ENCODE data around the gene TMEM72.

The TMEM72 gene

DNA sequence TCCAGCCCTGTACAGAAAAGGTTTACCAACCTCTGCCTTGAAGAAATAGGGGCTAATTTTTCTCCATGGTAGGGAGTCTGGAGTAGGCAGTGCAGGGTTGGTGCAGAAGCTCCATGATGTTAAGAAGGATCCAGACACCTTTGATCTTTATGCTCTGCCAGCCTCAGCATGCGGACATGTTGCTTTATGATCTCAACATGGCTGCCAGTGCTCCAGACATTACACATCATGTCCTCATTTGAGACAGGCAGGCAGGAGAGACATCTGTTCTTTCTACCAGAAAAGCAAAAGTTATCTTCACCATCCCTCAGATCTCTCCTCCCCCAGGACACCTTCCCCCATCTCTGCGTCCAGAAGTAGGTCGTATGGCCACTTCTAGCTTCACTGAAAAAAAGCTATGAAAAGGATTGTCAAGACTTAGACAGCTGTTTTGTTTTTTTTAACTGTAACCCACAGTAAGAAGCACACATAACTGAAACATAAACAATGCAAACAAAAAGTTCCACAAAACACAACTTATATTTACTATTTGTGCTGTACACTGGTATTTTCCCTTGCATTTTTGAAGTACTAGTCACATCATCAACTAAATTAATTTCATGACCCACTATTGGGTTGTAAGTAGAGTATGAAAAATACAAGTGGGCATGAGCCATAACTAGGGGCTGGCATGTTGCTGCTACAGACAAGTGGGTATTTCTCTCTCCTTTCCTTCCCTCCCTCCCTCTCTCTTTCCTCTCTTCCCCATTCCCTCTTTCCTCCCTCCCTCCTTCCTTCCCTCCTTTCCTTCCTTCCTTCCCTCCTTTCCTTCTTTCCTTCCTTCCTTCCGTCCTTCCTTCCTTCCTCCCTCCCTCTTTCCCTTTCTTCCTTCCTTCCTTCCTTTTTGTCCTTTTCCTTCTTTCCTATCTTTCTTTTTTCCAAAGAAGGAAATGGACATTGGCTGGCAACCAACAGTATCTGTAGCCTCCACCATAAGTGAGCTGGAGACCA lies 45.9 kb downstream of the TMEM72 start:
- DNase-seq: no peak

- peak in 1 of 2 donors; percentile 49 for DNase-seq
These were observed 47.2 kb downstream of the TMEM72 start for GRCh38 chr10:44958196-44958897.

- no peak for DNase-seq
These were observed 47.7 kb downstream of the TMEM72 start for GRCh38 chr10:44958898-44959246.

DNA sequence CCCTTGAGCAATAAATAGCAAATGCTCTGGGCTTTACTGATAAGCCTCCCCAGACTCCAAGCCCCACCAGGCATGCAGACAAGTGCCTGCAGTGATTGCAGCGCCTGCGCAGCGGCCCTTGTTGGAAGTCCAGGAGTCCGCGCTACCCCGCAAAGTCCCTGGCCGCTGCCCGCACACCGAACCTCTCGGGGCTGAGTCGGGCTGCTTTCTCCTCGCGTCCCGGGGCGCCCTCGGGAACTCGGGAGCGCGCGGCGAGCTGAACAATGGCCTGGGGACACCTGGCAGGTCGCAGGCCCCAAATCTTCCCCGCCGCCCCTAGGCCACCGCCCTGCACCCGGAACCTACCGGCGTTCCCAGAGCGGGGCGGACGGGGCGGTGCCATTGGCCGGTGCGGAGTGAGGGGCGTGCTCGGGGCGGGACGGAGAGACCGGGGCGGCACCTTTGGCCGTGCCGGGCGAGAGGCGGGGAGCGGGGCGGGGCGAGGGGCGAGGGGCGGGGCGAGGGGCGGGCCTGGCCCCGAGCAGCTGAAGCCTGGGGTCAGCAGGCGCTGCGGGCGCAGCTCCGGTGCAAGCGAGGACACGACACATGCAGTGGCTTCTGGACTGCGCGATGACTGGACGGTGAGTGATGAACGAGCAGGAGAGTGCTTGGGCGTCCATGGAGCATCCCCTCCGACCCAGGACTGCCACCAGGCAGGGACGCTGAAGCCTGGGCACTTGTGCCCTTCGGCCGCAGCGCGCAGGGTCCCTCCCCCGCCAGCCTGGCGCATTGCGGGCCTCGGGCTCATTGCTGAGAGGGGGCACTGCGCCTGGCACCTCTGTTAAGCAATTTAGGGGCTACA lies 48.3 kb downstream of the TMEM72 start, which contains the start of gene RASSF4:
Gene RASSF4, plus strand, starts transcription at position 556 of the 841 bp plus-strand sequence. CDS start 10,401 bp downstream, outside the sequence.
- DNase-seq: peak; percentile 91 to 93

DNA sequence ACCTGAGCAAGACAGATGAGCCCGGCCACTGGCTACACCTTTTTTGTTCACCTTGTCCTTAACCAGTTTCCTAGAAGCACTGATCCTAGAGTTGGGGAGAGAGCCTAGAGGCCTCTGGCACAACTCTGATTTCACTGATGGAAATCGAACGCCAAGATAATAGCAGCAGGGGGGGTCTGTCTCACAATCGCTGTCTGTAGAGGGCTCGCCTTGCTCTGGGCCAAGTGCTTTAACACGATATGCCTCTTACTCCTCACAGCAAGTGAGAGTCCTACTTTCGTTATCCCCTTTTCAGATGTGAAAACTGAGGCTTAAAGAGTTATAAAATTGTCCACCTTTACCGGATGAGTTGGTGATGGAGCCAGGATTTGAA lies 48.9 kb downstream of the TMEM72 start:
- DNase-seq: no peak

GRCh38 chr10:44960482-44961229 lies 49.5 kb downstream of the TMEM72 start:
- DNase-seq: no peak

DNA sequence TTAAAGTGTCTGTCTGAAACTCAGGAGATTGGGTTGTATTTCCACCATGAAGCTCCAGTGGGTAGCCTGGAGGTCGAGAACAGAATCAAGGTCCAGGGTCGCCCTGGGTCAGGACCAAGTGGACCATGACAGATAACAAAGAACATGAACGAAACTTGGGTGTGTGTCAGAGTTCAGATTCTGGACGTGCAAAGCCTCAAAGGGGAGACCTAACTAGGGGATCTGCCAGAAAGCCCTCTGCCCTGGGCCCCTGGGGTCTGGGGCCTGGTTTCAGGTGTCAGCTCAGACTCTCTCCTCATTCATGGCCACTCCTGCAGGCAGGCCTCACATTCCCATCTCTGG lies 50.1 kb downstream of the TMEM72 start:
- no peak for DNase-seq

DNA sequence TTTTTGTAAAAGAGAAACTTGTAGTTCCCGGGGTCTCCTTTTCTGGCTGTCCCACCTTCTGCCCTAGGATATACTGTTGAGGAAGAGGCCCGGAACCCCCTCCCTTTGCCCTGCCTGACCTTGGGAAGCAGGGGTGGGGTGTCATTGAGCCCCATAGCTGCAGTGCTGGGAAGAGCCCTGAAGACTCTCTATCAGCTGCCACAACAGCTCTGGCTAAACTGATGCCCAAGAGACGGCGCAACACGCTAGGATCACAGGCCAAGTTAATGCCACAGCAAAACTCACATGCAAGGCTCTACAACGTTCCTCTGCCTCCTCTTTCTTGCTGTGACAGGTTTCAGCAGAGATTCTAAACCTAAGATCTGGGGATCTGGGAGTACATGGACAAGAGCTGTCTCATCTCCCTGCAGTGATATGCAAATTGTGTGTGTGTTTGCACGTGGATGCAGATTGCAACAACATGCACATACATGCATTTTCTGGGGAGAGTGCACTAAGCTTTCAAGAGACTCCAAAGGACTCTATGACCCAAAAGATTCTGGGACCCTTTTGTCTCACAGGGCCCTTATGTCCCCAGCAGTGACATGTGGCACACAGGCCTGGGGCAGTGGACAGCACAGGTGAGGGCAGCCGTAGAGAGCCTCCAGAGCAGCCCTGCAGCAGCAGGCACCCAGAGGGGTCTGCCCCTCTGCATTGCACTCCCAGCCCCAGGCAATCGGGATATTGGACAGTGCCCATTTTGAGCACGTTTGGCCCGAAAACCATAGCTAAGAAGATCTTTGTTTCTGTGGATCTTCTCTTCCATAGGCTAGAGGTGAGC lies 51.0 kb downstream of the TMEM72 start:
- no peak for DNase-seq

DNA sequence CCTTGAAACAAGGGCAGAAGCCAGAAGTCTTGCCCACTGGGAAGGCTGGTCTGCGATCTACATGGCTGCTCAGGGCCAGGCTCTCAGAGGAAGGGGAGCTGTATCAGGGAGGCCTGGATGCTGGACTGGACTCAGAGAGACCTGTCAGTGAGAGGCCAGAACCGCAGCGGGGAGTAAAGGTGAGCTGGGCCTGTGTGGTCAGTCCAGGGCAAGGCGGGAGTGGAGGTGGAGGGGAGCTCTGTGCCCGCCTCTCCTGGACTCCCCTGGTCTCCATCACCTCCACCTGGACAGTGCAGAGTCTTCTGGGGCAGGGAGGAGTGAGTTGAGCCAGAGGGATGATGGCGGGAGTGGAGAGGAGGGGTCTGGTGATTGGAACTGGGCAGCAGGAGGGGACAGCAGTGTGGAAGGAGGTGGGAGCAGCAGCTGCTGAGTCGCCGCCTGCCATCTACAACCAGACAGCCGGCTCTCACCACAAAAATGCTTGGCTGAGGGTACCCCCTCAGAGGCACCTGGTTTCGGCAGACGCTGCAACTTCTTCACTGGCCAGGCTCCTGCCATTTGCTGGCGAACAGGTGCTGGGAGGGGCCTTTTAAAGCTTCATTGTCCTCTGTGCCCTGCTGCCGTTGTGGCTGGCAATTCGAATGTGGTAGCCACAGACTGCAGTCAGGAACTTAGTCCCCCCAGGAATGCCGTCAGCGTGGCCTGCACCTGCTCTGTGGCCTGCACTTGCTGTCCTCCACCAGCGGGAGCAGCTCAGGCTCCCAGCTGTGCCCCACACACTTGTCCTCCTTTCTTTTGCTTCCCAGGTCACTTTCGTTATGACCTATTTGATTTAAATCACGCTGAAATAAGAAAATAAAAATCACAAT lies 52.0 kb downstream of the TMEM72 start:
- no peak for DNase-seq

- DNase-seq: no peak
These were observed 52.9 kb downstream of the TMEM72 start for GRCh38 chr10:44963772-44964633.

- DNase-seq: no peak
These were observed 54.0 kb downstream of the TMEM72 start for GRCh38 chr10:44965104-44965503.

- no peak for DNase-seq
These were observed 54.5 kb downstream of the TMEM72 start for GRCh38 chr10:44965651-44966097.

DNA sequence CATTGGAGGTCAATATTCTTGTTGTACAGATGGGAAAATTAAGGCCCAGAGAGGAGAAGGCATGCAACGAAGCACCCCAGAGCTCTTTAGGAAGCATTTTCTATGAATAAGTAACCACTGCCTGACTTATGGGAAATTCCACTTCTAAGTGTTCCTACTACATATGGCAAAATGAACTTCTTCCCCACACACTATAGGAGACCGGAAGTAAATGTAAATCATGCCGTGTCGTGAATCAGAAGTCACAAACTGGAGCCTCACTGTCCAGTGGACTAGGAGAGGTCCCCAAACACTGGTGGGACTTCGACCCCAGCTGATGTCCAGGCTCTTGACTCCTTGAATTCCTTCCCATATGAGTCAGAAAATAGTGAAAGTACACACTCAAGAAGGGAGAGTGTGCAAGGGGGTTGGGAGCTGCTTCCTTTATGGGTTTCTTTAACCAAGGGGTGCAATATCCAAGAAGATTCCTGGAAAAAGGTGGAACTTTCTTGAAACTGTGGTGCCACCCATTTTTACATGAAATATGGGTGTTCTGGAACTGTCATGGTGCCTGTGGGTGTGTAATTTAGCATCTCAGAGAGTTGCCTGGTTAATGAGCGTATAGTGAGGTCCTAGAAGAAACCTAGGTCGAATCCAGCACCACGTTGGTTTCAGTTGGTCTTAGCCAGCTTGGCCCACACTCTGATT lies 55.1 kb downstream of the TMEM72 start:
- DNase-seq: no peak

GRCh38 chr10:44966816-44967509 lies 55.8 kb downstream of the TMEM72 start:
- DNase-seq: no peak

DNA sequence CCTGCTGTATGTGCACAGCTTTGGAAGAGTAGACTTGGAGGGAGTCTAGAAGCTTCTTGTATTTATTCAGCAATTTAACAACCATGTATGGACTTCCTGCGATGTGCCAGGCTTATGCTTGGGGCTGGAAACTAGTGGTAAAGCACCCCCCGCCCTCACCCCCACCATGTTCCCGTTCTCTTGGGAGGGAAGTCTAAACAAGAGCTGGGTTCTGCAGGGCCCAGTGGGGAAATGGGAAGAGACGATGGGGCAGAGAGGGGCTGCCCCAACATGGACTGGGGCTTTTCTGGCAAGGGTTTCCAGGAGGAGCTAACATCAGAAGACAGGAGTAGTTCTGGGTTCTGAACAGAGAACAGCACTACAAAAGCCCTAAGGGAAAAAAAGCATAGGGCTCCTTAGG lies 56.5 kb downstream of the TMEM72 start:
- no peak for DNase-seq

DNA sequence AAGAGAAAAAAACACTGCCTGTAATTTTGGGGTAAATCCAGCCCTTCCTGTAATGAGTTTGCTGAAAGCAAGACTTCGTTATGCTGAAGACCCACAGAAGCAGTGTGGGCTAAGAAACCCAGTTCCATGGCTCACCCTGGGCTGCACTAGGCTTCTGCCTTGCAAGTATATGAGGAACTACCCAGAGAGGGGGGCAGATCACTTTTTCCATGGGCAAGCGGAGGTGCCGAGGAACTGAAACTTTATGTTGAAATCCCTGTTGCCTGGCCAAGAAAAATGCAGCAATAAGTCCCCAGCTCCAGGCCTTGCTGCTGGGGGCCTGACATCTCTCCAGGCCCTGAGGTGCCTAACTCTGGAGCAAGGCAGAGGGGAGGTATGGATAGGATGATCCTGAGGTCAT lies 57.0 kb downstream of the TMEM72 start:
- DNase-seq: peak in 1 of 2 donors; percentile 65

GRCh38 chr10:44968500-44969400 lies 57.6 kb downstream of the TMEM72 start:
- peak; percentile 21 to 46 for DNase-seq

Measured in CD4-positive, alpha-beta T cell treated with Interleukin-4 for 1 hour (primary cell).